ENCODE results near the gene PTP4A1. TPM values are rescaled to one million over a fixed set of nuclear protein-coding genes. Genes with fewer than 3 reads are reported as not detected.

The PTP4A1 gene
- polyA plus RNA-seq, 12 donors, result 24.8 to 50.9 (median 31.3) TPM; not detected in 1

Other genes with a start within 250 kb of the PTP4A1 start
- gene PHF3, start 63.3 kb downstream of the PTP4A1 start, polyA plus RNA-seq (ENCODE audit: insufficient read length in 12 of 12), result 10 to 100 TPM in 11 of 12 donors, not detected in 1; 34.1 to 51.6 (median 36.9) TPM